ENCODE data around the gene DGKH. TPM values are rescaled to one million over a fixed set of nuclear protein-coding genes. Genes with fewer than 3 reads are reported as not detected.

The DGKH gene
- total and polyA plus RNA-seq, 2 of the 13 experiments (the other 11 are each of a cell fraction or from before 2014, with no cell fraction given), result 0.01 to 0.13 TPM

GRCh38 chr13:42039946-42040729, 8.3 kb upstream of the DGKH start (continued):
- peak; percentile 22; the same call in 1 of the 2 replicates for TF ChIP-seq UBTF (CRISPR knock-in tag; IDR thresholded peaks at IDR 0.05)
- 0 out of 2 replicates have a peak, but pooled peaks have one; percentile 42 for TF ChIP-seq CBX2 (IDR thresholded peaks at IDR 0.05; ENCODE audit: low read depth, low read length)
- TF ChIP-seq CBX2 (CRISPR knock-in tag; IDR thresholded peaks at IDR 0.05; ENCODE audit: low read depth), result 0 out of 2 replicates have a peak, but pooled peaks have one; percentile 71
- no peak for TF ChIP-seq SNAPC2 (CRISPR knock-in tag; IDR thresholded peaks at IDR 0.05)
- no peak for TF ChIP-seq SP5 (CRISPR knock-in tag; IDR thresholded peaks at IDR 0.05; ENCODE audit: borderline replicate concordance, low read depth)
- no peak for TF ChIP-seq ZBED4 (CRISPR knock-in tag; IDR thresholded peaks at IDR 0.05; ENCODE audit: borderline replicate concordance)
- no peak for TF ChIP-seq CHD4 (IDR thresholded peaks at IDR 0.05; ENCODE audit: borderline replicate concordance, low read length)
- peak; percentile 39 for TF ChIP-seq HNRNPLL (IDR thresholded peaks at IDR 0.05; ENCODE audit: low read depth, low read length, poor library complexity, severe bottlenecking)
- peak; percentile 41; the same call in 1 of the 2 replicates for TF ChIP-seq RNF2 (conservative IDR thresholded peaks at IDR 0.05; ENCODE audit: low read depth)
